Measurements from ENCODE around the gene PLD1. TPM values are rescaled to one million over a fixed set of nuclear protein-coding genes. Genes with fewer than 3 reads are reported as not detected.

Gene PLD1
- total and polyA plus RNA-seq, 2 of the 8 experiments (the other 6 are each of a cell fraction or from before 2014, with no cell fraction given): 1.2 to 2.6 TPM

GRCh38 chr3:171783086-171783485 is 27.2 kb downstream of the PLD1 start:
- no peaks in the 10 kb centered on the region for H3K79me2 ChIP-seq (ENCODE audit: control insufficient read depth in 1 of 2, insufficient read depth in 2 of 2, low read length in 2 of 2)
- no peak overlapping the region for H4K91ac ChIP-seq (replicated peaks; ENCODE audit: insufficient read length, low read length)
- no peak overlapping the region for H4K8ac ChIP-seq (ENCODE audit: extremely low read depth, insufficient read depth, low read length)
- DNase-seq (ENCODE audit: low read depth in 1 of 2, low spot score in 2 of 2) (no peak), FAIRE-seq (no peak)
- H3K9me3 ChIP-seq (ENCODE audit: insufficient read depth in 2 of 2, low read depth in 1 of 2, low read length in 1 of 2): no peaks in the 10 kb centered on the region
- no peak overlapping the region for H3K56ac ChIP-seq (replicated peaks; ENCODE audit: insufficient read length, low read depth, low read length)
- no peaks in the 10 kb centered on the region for H3K36me3 ChIP-seq (ENCODE audit: control insufficient read depth in 2 of 4, insufficient read depth in 4 of 4, low read length in 3 of 4)
- H2BK5ac ChIP-seq (ENCODE audit: low read depth, low read length): no peak overlapping the region
- CTCF ChIA-PET (ENCODE audit: partially characterized antibody): interaction anchor here (0.6 kb wide), 2 partner anchors 124 to 553 kb away, joined by 3 read pairs; no protein-coding TSS in a partner anchor
- H3K23ac ChIP-seq (ENCODE audit: insufficient read length): no peak overlapping the region
- 95% methylated on average over 2 of the region's 2 CpGs; no CpG with 5 or more reads in 1 of the 2 experiments for WGBS, 2 experiments (ENCODE audit: extremely low coverage in 1 of 2, insufficient coverage in 1 of 2, insufficient read length in 1 of 2, insufficient replicate concordance in 2 of 2, low coverage in 1 of 2, low lambda C conversion rate in 2 of 2, missing lambda C conversion rate in 1 of 2)
- H3K4me2 ChIP-seq (ENCODE audit: insufficient read depth in 1 of 2, low read depth in 2 of 2, low read length in 2 of 2): no peak overlapping the region
- no peak overlapping the region for H3K14ac ChIP-seq (ENCODE audit: insufficient read length)
- H2BK120ac ChIP-seq (replicated peaks; ENCODE audit: low read depth, low read length): no peak overlapping the region
- H2AK5ac ChIP-seq (ENCODE audit: low read depth, low read length): no peak overlapping the region
- H2BK20ac ChIP-seq (ENCODE audit: low read length): no peak overlapping the region
- no peaks in the 10 kb centered on the region for H4K20me1 ChIP-seq (replicated peaks in 1 of 2; ENCODE audit: control insufficient read depth in 1 of 2, insufficient read depth in 2 of 2, low read length in 2 of 2)
- no peak overlapping the region for H3K4me3 ChIP-seq (ENCODE audit: extremely low read depth in 1 of 4, insufficient read depth in 2 of 4, low read depth in 3 of 4, low read length in 4 of 4)
- no peaks in the 10 kb centered on the region for H3K23me2 ChIP-seq (ENCODE audit: low read depth, low read length)
- H3K27ac ChIP-seq (ENCODE audit: low read depth, low read length): no peak overlapping the region
- no peak overlapping the region; a peak in 1 of 7 replicates for H3K9ac ChIP-seq (replicated peaks in 1 of 4; ENCODE audit: extremely low read depth in 1 of 4, low read depth in 3 of 4, low read length in 3 of 4)
- no peak overlapping the region for H4K5ac ChIP-seq (ENCODE audit: insufficient read length, low read depth, low read length)
- POLR2A ChIA-PET (ENCODE audit: partially characterized antibody): no interaction called here
- TF ChIP-seq FOSL1 (IDR thresholded peaks at IDR 0.05; ENCODE audit: insufficient read depth, low read depth, low read length) (no peak), BRCA1 (IDR thresholded peaks at IDR 0.05; ENCODE audit: low read depth, low read length) (no peak)
- H2AFZ ChIP-seq (ENCODE audit: low read length): no peak overlapping the region
- no peak overlapping the region for H3K18ac ChIP-seq (ENCODE audit: extremely low read depth, low read length)
- H2BK15ac ChIP-seq (ENCODE audit: low read length): no peak overlapping the region
- H2BK12ac ChIP-seq (ENCODE audit: low read depth, low read length): no peak overlapping the region
- H3K4ac ChIP-seq (replicated peaks; ENCODE audit: insufficient read length, low read depth, low read length): peak overlapping the region; percentile 38
- H3K4me1 ChIP-seq (replicated peaks in 1 of 4; ENCODE audit: control insufficient read depth in 3 of 4, insufficient read depth in 4 of 4, low read length in 3 of 4): no peaks in the 10 kb centered on the region
- H3K27me3 ChIP-seq (replicated peaks in 1 of 4; ENCODE audit: control insufficient read depth in 3 of 4, extremely low read depth in 1 of 4, insufficient read depth in 3 of 4, low read length in 3 of 4): no peaks in the 10 kb centered on the region
- no peaks in the 10 kb centered on the region for H3K79me1 ChIP-seq (ENCODE audit: low read depth, low read length)

Data from H1 (cell line).